ENCODE data around the gene MAPK14. TPM values are rescaled to one million over a fixed set of nuclear protein-coding genes. Genes with fewer than 3 reads are reported as not detected.

Gene MAPK14
- total RNA-seq, 1 experiment from 2014 or later = 60.9 TPM

DNA sequence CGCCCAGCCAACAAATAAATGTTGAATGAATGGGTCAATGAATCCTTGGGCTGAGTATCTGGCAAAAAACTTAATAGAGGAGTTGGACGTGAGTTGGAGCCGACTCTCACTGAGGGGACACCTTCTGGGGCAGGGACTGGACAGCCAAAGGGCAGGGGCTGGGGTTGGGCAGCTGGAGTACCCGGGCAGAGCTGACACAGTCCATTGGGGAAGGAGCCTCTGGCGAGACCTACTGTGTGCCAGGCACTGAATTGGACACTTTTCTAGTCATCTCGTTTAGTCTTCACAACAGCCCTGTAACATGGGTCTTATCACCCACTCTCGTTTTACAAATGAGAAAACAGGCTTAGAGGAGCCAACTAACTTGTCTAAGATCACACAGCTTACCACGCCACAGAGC, 98.0 kb downstream of the MAPK14 start:
- DNase-seq = no peak
- intact Hi-C loops (cut with micrococcal nuclease; ENCODE audit: unreplicated experiment) = no loop called here
- peaks cover 28% of the 10 kb centered on the region for H3K36me3 Mint-ChIP-seq (ENCODE audit: insufficient read depth, unreplicated experiment)
- H3K4me1 Mint-ChIP-seq (ENCODE audit: low read depth, unreplicated experiment) = peaks cover 32% of the 10 kb centered on the region
- no TSS peak for BruUV-seq (replicated peaks)
- H3K4me3 Mint-ChIP-seq (ENCODE audit: low read depth, unreplicated experiment) = no peak overlapping the region
- H3K27me3 Mint-ChIP-seq (ENCODE audit: unreplicated experiment) = no peaks in the 10 kb centered on the region
- H3K9me3 Mint-ChIP-seq (ENCODE audit: low read depth, unreplicated experiment) = no peaks in the 10 kb centered on the region
- TF ChIP-seq, protein P1, sequence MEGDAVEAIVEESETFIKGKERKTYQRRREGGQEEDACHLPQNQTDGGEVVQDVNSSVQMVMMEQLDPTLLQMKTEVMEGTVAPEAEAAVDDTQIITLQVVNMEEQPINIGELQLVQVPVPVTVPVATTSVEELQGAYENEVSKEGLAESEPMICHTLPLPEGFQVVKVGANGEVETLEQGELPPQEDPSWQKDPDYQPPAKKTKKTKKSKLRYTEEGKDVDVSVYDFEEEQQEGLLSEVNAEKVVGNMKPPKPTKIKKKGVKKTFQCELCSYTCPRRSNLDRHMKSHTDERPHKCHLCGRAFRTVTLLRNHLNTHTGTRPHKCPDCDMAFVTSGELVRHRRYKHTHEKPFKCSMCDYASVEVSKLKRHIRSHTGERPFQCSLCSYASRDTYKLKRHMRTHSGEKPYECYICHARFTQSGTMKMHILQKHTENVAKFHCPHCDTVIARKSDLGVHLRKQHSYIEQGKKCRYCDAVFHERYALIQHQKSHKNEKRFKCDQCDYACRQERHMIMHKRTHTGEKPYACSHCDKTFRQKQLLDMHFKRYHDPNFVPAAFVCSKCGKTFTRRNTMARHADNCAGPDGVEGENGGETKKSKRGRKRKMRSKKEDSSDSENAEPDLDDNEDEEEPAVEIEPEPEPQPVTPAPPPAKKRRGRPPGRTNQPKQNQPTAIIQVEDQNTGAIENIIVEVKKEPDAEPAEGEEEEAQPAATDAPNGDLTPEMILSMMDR (IDR thresholded peaks at IDR 0.05; ENCODE audit: unreplicated experiment) = no peak
- CTCF ChIA-PET = no interaction called here
- H3K27ac Mint-ChIP-seq (ENCODE audit: unreplicated experiment) = no peak overlapping the region

DNA sequence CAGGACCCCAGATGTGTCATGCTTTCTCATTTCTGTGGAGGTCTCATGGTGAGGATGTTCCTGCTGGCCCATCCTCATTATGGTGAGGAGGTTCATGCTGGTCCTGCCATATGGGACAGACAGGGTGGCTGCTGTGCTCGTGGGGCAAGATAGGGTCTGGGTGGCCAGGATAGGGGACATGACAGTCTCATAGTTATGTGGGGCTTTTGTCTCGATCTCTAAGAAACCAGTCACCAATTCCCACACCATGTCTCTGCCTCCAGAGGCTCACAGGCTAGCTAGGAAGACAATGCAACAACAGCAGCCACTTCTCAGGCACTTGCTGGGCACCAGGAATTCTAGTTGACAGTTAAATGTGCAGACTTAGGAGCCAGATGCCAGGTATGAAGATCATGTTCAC, 98.5 kb downstream of the MAPK14 start:
- CTCF ChIA-PET = no interaction called here
- Mint-ChIP-seq H3K27me3 (ENCODE audit: unreplicated experiment) (no peaks in the 10 kb centered on the region), H3K27ac (ENCODE audit: unreplicated experiment) (no peak overlapping the region), H3K36me3 (ENCODE audit: insufficient read depth, unreplicated experiment) (peaks cover 28% of the 10 kb centered on the region), H3K4me1 (ENCODE audit: low read depth, unreplicated experiment) (peaks cover 27% of the 10 kb centered on the region), H3K4me3 (ENCODE audit: low read depth, unreplicated experiment) (no peak overlapping the region), H3K9me3 (ENCODE audit: low read depth, unreplicated experiment) (no peaks in the 10 kb centered on the region)
- DNase-seq = no peak
- BruUV-seq (replicated peaks) = no TSS peak
- TF ChIP-seq, protein P1 (IDR thresholded peaks at IDR 0.05; ENCODE audit: unreplicated experiment) = no peak
- intact Hi-C loops (cut with micrococcal nuclease; ENCODE audit: unreplicated experiment) = no loop called here

DNA sequence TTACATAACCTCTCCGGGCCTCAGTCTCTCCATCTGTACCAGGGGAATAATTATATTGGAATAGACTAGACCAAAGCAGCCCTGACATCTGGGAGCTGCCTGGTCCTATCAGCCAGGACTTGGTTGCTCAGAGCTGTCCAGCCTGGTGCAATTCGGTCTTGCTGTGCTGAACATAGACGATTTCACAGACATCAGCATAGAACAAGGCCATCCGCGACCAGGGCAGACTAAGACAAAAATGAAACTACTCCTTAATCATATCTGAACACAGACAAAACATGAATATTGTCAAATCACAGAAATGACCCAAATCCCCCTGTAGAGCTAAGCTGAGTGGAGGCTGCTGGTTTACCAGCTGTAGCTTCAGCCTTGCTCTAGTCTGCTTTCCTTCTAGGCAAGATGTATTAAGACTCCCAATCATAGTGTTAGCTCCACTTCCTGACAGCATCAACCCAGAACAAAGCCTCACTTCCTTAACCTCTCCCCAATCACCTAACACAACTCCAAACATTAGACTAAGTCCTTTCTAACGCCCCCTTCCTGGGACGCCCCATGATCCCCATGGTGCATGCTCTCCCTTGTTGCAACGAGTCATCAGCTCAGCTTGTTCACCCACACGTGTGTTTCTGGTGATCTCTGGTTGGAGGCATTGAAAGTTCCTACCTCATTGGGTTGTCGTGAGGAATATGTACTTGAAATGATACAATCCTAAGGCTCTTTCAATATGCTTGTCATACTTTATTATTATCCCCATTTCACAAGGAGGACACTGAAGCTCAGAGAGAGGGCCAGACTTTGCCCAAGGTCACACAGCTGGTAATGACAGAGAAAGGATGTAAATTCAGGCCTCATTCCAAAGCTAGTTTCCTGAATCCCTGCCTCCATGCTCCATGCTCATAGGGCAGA, 99.2 kb downstream of the MAPK14 start:
- BruUV-seq (replicated peaks) = no TSS peak
- Mint-ChIP-seq H3K9me3 (ENCODE audit: low read depth, unreplicated experiment) (no peaks in the 10 kb centered on the region), H3K27ac (ENCODE audit: unreplicated experiment) (no peak overlapping the region), H3K4me1 (ENCODE audit: low read depth, unreplicated experiment) (peaks cover 24% of the 10 kb centered on the region), H3K36me3 (ENCODE audit: insufficient read depth, unreplicated experiment) (peaks cover 31% of the 10 kb centered on the region), H3K4me3 (ENCODE audit: low read depth, unreplicated experiment) (no peak overlapping the region), H3K27me3 (ENCODE audit: unreplicated experiment) (no peaks in the 10 kb centered on the region)
- intact Hi-C loops (cut with micrococcal nuclease; ENCODE audit: unreplicated experiment) = no loop called here
- CTCF ChIA-PET = interaction anchor here (0.7 kb wide), 1 partner anchor 232 kb away, joined by 3 read pairs; no protein-coding TSS in a partner anchor
- no peak for DNase-seq
- TF ChIP-seq, protein P1 (IDR thresholded peaks at IDR 0.05; ENCODE audit: unreplicated experiment) = no peak

DNA sequence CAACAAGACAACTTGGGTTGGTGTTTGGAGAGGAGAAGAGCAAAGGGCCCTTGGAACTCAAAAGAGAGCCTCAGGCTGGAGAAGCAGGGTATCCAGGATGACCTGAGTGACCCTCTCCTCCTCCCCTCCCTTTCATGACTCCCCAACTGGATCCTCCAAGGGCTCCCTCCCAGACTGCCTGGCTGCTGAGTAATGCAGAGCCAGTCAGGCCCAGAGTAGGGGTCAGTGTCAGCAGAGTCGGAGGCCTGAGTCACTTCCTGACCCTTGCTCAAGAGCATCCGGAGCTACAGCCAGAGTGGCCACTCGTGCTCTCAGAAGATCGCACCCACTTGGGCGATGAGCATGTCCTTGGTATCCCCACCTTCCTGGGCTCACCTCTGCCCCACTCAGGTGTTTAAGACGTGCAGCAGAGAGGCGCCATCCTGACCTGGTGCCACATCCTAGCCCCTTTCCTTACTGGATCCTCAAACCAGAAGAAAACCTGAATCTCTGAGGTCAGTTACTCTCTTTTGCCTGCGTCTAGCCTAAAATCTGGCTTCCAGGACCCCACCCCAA, 99.9 kb downstream of the MAPK14 start:
- no peak overlapping the region for H3K27ac Mint-ChIP-seq (ENCODE audit: unreplicated experiment)
- intact Hi-C loops (cut with micrococcal nuclease; ENCODE audit: unreplicated experiment) = no loop called here
- peak; percentile 35 for DNase-seq
- peaks cover 31% of the 10 kb centered on the region for H3K36me3 Mint-ChIP-seq (ENCODE audit: insufficient read depth, unreplicated experiment)
- no peak overlapping the region for H3K4me3 Mint-ChIP-seq (ENCODE audit: low read depth, unreplicated experiment)
- no peaks in the 10 kb centered on the region for H3K27me3 Mint-ChIP-seq (ENCODE audit: unreplicated experiment)
- H3K4me1 Mint-ChIP-seq (ENCODE audit: low read depth, unreplicated experiment) = peaks cover 32% of the 10 kb centered on the region
- BruUV-seq (replicated peaks) = no TSS peak
- CTCF ChIA-PET = interaction anchor here (0.7 kb wide), 1 partner anchor 231 kb away, joined by 3 read pairs; no protein-coding TSS in a partner anchor
- TF ChIP-seq, protein P1 (IDR thresholded peaks at IDR 0.05; ENCODE audit: unreplicated experiment) = no peak
- no peaks in the 10 kb centered on the region for H3K9me3 Mint-ChIP-seq (ENCODE audit: low read depth, unreplicated experiment)
